GM12873 (cell line): Measurements from ENCODE around the gene PIPOX.

Source experiments
- CTCF ChIP-seq: IDR thresholded peaks from 2 replicates; pipeline ENCODE4 v1.5.1; 2012; ENCODE audit warnings: low read depth, mild to moderate bottlenecking, moderate library complexity, low read length, control low read depth; ENCODE audit not compliant: insufficient read depth; ENCODE audit errors: missing control alignments

PIPOX gene

GRCh38 chr17:29036584-29036983 lies 6.4 kb upstream of the PIPOX start:
- no peak for TF ChIP-seq CTCF

GRCh38 chr17:29037739-29038084 lies 5.2 kb upstream of the PIPOX start:
- TF ChIP-seq CTCF = no peak

GRCh38 chr17:29038085-29038795 lies 4.7 kb upstream of the PIPOX start:
- no peak for TF ChIP-seq CTCF

- TF ChIP-seq CTCF = no peak
These were observed 3.0 kb upstream of the PIPOX start for GRCh38 chr17:29039764-29040598.

GRCh38 chr17:29041091-29041490 lies 1.9 kb upstream of the PIPOX start:
- TF ChIP-seq CTCF = no peak

- no peak for TF ChIP-seq CTCF
These were observed 1.4 kb upstream of the PIPOX start for GRCh38 chr17:29041571-29041970.

GRCh38 chr17:29042026-29042678 lies 789 bp upstream of the PIPOX start:
- no peak for TF ChIP-seq CTCF
